Measurements from ENCODE around the gene PCCA. TPM values are rescaled to one million over a fixed set of nuclear protein-coding genes. Genes with fewer than 3 reads are reported as not detected.

Gene PCCA
- total and polyA plus RNA-seq, 2 of the 13 experiments (the other 11 are each of a cell fraction or from before 2014, with no cell fraction given), result 15.0 to 32.2 TPM

DNA sequence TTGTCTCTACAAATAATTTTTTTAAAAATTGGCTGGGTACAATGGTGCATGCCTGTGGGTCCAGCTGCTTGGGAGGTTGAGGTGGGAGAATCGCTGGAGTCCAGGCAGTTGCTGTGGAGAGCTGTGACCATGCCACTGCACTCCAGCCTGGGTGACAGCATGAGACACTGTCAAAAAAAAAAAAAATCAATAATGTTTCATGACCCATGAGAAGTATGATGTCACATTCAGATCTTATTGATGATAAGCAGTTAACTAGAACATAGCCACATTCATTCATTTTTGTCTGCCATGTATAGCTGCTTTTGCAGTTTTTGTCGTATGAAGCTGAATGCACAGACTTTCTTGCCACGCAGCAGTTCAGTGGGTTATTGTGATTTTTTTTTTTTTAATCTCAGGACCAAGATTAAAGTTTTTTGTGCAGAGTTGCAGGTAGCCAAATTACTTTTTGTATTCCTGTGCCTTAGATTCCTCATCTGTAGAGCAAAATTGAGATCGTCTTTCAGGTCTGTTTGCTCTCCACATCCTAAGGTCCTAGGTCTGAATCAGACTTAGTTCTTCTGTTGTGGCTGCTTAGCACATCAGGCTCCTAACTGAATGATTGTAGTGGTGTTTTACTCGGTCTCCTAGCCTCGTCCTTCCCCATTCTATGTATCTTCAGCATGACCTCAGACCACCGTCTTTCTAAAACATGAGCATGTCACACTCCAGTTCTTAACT lies 354.5 kb downstream of the PCCA start:
- TF ChIP-seq, protein P1, sequence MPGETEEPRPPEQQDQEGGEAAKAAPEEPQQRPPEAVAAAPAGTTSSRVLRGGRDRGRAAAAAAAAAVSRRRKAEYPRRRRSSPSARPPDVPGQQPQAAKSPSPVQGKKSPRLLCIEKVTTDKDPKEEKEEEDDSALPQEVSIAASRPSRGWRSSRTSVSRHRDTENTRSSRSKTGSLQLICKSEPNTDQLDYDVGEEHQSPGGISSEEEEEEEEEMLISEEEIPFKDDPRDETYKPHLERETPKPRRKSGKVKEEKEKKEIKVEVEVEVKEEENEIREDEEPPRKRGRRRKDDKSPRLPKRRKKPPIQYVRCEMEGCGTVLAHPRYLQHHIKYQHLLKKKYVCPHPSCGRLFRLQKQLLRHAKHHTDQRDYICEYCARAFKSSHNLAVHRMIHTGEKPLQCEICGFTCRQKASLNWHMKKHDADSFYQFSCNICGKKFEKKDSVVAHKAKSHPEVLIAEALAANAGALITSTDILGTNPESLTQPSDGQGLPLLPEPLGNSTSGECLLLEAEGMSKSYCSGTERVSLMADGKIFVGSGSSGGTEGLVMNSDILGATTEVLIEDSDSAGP (CRISPR knock-in tag; IDR thresholded peaks at IDR 0.05; ENCODE audit: borderline replicate concordance), result no peak
- TF ChIP-seq ATF7 (IDR thresholded peaks at IDR 0.05) (0 out of 2 replicates have a peak, but pooled peaks have one; percentile 8), ATF7 (CRISPR knock-in tag; IDR thresholded peaks at IDR 0.05) (no peak), CREB1 (IDR thresholded peaks at IDR 0.05) (0 out of 2 replicates have a peak, but pooled peaks have one; percentile 27), CREB1 (CRISPR knock-in tag; IDR thresholded peaks at IDR 0.05) (no peak)
- Histone ChIP-seq H3K4me3 (replicated peaks in 1 of 3; ENCODE audit: insufficient read depth in 1 of 3, low read depth in 2 of 3, low read length in 3 of 3) (no peak overlapping the region), H4K20me1 (ENCODE audit: insufficient read depth, low read length) (no peaks in the 10 kb centered on the region), H3K4me2 (ENCODE audit: low read depth, low read length) (no peak overlapping the region), H3K9me3 (ENCODE audit: low read length) (no peaks in the 10 kb centered on the region), H3K36me3 (replicated peaks in 1 of 2; ENCODE audit: control insufficient read depth in 1 of 2, insufficient read depth in 2 of 2, low read length in 2 of 2) (no peaks in the 10 kb centered on the region), H2AFZ (ENCODE audit: low read length) (no peak overlapping the region), H3K4me1 (ENCODE audit: insufficient read depth, low read length) (peaks cover 7% of the 10 kb centered on the region), H3K79me2 (ENCODE audit: insufficient read depth, low read length) (no peaks in the 10 kb centered on the region), H3K9ac (ENCODE audit: insufficient read depth, low read depth, low read length) (no peak overlapping the region), H3K27me3 (ENCODE audit: control insufficient read depth in 1 of 2, insufficient read depth in 2 of 2, low read length in 2 of 2) (no peaks in the 10 kb centered on the region; a peak in 1 of 5 replicates), H3K27ac (ENCODE audit: extremely low read length, insufficient read depth, low read length) (no peak overlapping the region)
- ChIA-PET POLR2A (no interaction called here), CTCF (ENCODE audit: low intra/inter-chr PET ratio, low total read pairs) (no interaction called here)
- DNase-seq (ENCODE audit: low spot score) (no peak), ATAC-seq (peak; percentile 43; the same call in 2 of the 3 replicates), FAIRE-seq (no peak)
- in situ Hi-C loops (cut with HindIII; ENCODE audit: extremely low pct_ligation_motif_present, low pct_unique_long_range_greater_than_20kb), result no loop called here
- WGBS (ENCODE audit: low lambda C conversion rate), result 96% methylated on average over 7 of the region's 7 CpGs
- no TSS peak for BruUV-seq (replicated peaks)
- intact Hi-C loops (cut with micrococcal nuclease; ENCODE audit: unreplicated experiment), result no loop called here

DNA sequence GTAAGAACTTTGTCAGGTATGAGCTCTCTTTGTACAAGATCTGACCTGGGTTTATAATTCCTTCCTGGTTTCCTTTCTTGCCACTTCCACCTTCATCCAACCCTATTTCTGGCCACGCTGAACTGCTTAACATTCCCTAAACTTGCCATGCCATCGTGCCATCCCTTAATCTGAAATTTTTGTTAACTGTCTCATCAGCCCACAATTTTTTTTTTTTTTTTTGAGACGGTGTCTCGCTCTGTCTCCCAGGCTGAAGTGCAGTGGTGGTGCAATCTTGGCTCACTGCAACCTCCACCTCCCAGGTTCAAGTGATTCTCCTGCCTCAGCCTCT lies 355.1 kb downstream of the PCCA start:
- DNase-seq (ENCODE audit: low spot score), result no peak
- Histone ChIP-seq H3K4me3 (replicated peaks in 1 of 3; ENCODE audit: insufficient read depth in 1 of 3, low read depth in 2 of 3, low read length in 3 of 3) (no peak overlapping the region), H3K9ac (ENCODE audit: insufficient read depth, low read depth, low read length) (no peak overlapping the region), H2AFZ (ENCODE audit: low read length) (no peak overlapping the region), H4K20me1 (ENCODE audit: insufficient read depth, low read length) (no peaks in the 10 kb centered on the region), H3K4me2 (ENCODE audit: low read depth, low read length) (no peak overlapping the region), H3K4me1 (ENCODE audit: insufficient read depth, low read length) (peaks cover 7% of the 10 kb centered on the region), H3K79me2 (ENCODE audit: insufficient read depth, low read length) (no peaks in the 10 kb centered on the region), H3K36me3 (replicated peaks in 1 of 2; ENCODE audit: control insufficient read depth in 1 of 2, insufficient read depth in 2 of 2, low read length in 2 of 2) (peaks cover 0 to 2% of the 10 kb centered on the region in 2 experiments; a peak in 1 of 5 replicates), H3K27me3 (ENCODE audit: control insufficient read depth in 1 of 2, insufficient read depth in 2 of 2, low read length in 2 of 2) (no peaks in the 10 kb centered on the region; a peak in 1 of 5 replicates), H3K27ac (ENCODE audit: extremely low read length, insufficient read depth, low read length) (no peak overlapping the region), H3K9me3 (ENCODE audit: low read length) (no peaks in the 10 kb centered on the region)
- no peak for ATAC-seq
- no peak for TF ChIP-seq KMT2A (CRISPR knock-in tag; IDR thresholded peaks at IDR 0.05)
- ChIA-PET CTCF (ENCODE audit: low intra/inter-chr PET ratio, low total read pairs) (no interaction called here), POLR2A (no interaction called here)
- no TSS peak for BruUV-seq (replicated peaks)
- FAIRE-seq, result no peak
- WGBS (ENCODE audit: low lambda C conversion rate), result 95% methylated on average over 4 of the region's 4 CpGs
- intact Hi-C loops (cut with micrococcal nuclease; ENCODE audit: unreplicated experiment) (no loop called here), in situ Hi-C loops (cut with HindIII; ENCODE audit: extremely low pct_ligation_motif_present, low pct_unique_long_range_greater_than_20kb) (no loop called here)
